Activated CD4-positive, alpha-beta T cell treated with anti-CD3 and anti-CD28 coated beads, Interleukin-10, Interleukin-2, amounts not matched to agents 100 ng/mL and 50 ng/mL, durations not matched to agents 16 hours and 8 hours (primary cell): ENCODE data around the gene SHISA8.
A peak's percentile ranks its signal among the peaks of the same experiment; 100 is the strongest.

Experiments
- DNase-seq: peaks from one replicate; pipeline ENCODE4 v3.0.0-alpha.2; 2020

Gene SHISA8

GRCh38 chr22:41933411-41934177 lies 18.7 kb upstream of the SHISA8 start:
- no peak for DNase-seq

GRCh38 chr22:41932353-41932752 lies 17.5 kb upstream of the SHISA8 start:
- DNase-seq, result no peak

- no peak for DNase-seq
These were observed 16.9 kb upstream of the SHISA8 start for GRCh38 chr22:41931701-41932269.

GRCh38 chr22:41929418-41929810 lies 14.5 kb upstream of the SHISA8 start:
- no peak for DNase-seq

- DNase-seq, result no peak
These were observed 13.9 kb upstream of the SHISA8 start for GRCh38 chr22:41928593-41929417.

GRCh38 chr22:41927813-41928212 lies 12.9 kb upstream of the SHISA8 start:
- DNase-seq, result no peak

GRCh38 chr22:41925783-41926460 lies 11.0 kb upstream of the SHISA8 start:
- peak; percentile 78 for DNase-seq

- no peak for DNase-seq
These were observed 8.9 kb upstream of the SHISA8 start for GRCh38 chr22:41923595-41924276.

- no peak for DNase-seq
These were observed 8.2 kb upstream of the SHISA8 start for GRCh38 chr22:41922940-41923594.

- DNase-seq, result no peak
These were observed 7.5 kb upstream of the SHISA8 start for GRCh38 chr22:41922328-41922727.

- DNase-seq, result no peak
These were observed 5.5 kb upstream of the SHISA8 start for GRCh38 chr22:41920271-41920976.

- DNase-seq, result peak; percentile 55
These were observed 4.7 kb upstream of the SHISA8 start for GRCh38 chr22:41919357-41920224.

- no peak for DNase-seq
These were observed 3.3 kb upstream of the SHISA8 start for GRCh38 chr22:41917903-41918791.

- DNase-seq, result no peak
These were observed 2.6 kb upstream of the SHISA8 start for GRCh38 chr22:41917375-41917902.

GRCh38 chr22:41916745-41917358 lies 2.0 kb upstream of the SHISA8 start:
- no peak for DNase-seq

GRCh38 chr22:41915786-41916493 lies 1.1 kb upstream of the SHISA8 start:
- no peak for DNase-seq

- DNase-seq, result no peak
These were observed 251 bp downstream of the SHISA8 start for GRCh38 chr22:41914611-41915034.
